Thoracic aorta (tissue), 2 donors: ENCODE results near the gene GPR45. TPM values are rescaled to one million over a fixed set of nuclear protein-coding genes. Genes with fewer than 3 reads are reported as not detected.

ENCODE experiments used
- ATAC-seq: fragments of 150-250 bp; one replicate; pipeline ENCODE4 v1.8.0; 2017; ENCODE audit warnings: low read depth; ENCODE audit not compliant: insufficient number of reproducible peaks, low FRiP score
- DNase-seq: peaks from one replicate; pipeline ENCODE4 v3.0.0-alpha.2; 2020; ENCODE audit warnings: low spot score
- H3K27ac ChIP-seq, 2 donors: fragments of 200-600 bp; sonication (generic); 1 replicate in 1 of 2; 2 replicates in 1 of 2; pipeline ENCODE4 v1.5.1; 2016; ENCODE audit warnings: mild to moderate bottlenecking in 2 of 2, moderate library complexity in 2 of 2
- H3K27me3 ChIP-seq: fragments of 200-600 bp; sonication (generic); replicated peaks from 2 replicates; pipeline ENCODE4 v1.6.0; 2016; ENCODE audit warnings: mild to moderate bottlenecking; ENCODE audit not compliant: insufficient read depth
- H3K36me3 ChIP-seq: fragments of 200-600 bp; sonication (generic); one replicate; pipeline ENCODE4 v1.5.1; 2016
- H3K4me1 ChIP-seq, 2 donors: fragments of 200-600 bp; sonication (generic); 1 replicate in 1 of 2; 2 replicates in 1 of 2; pipeline versions ENCODE4 v1.5.1 to v1.6.0; 2016; ENCODE audit warnings: low read depth in 2 of 2, mild to moderate bottlenecking in 1 of 2; ENCODE audit not compliant: control insufficient read depth in 1 of 2
- H3K4me3 ChIP-seq: fragments of 200-600 bp; sonication (generic); 2 replicates; pipeline ENCODE4 v1.5.1; 2016; ENCODE audit warnings: mild to moderate bottlenecking
- H3K9me3 ChIP-seq: fragments of 200-600 bp; sonication (generic); 2 replicates; pipeline ENCODE4 v1.5.1; 2016
- CTCF ChIP-seq: fragments of 200-600 bp; sonication (generic); IDR thresholded peaks from one replicate; pipeline ENCODE4 v1.5.1; 2019; ENCODE audit warnings: antibody characterized with exemption
- total RNA-seq, 2 donors: library from RNA; depleted of rRNA; stranded (reverse); fragments of >200 nt; gene quantifications; one replicate each; pipeline versions ENCODE4 v1.1.0 to v1.2.3, GENCODE V29; 2016

Gene GPR45
- total RNA-seq, 2 donors from 2014 or later, result not detected

- no peak for TF ChIP-seq CTCF
- Histone ChIP-seq H3K4me1 (no peaks in the 10 kb centered on the region), H3K4me3 (no peak overlapping the region), H3K27me3 (no peaks in the 10 kb centered on the region), H3K36me3 (no peaks in the 10 kb centered on the region), H3K9me3 (no peaks in the 10 kb centered on the region), H3K27ac (no peak overlapping the region)
- ATAC-seq (no peak), DNase-seq (no peak)
These were observed 13.1 kb downstream of the GPR45 start for GRCh38 chr2:105254531-105255210.

- Histone ChIP-seq H3K4me1 (no peaks in the 10 kb centered on the region), H3K4me3 (no peak overlapping the region), H3K36me3 (no peaks in the 10 kb centered on the region), H3K27me3 (no peaks in the 10 kb centered on the region), H3K27ac (no peak overlapping the region), H3K9me3 (no peaks in the 10 kb centered on the region)
- no peak for ATAC-seq
- DNase-seq, result no peak
- no peak for TF ChIP-seq CTCF
These were observed 14.4 kb downstream of the GPR45 start for GRCh38 chr2:105255979-105256378.

- Histone ChIP-seq H3K4me1 (no peaks in the 10 kb centered on the region), H3K36me3 (no peaks in the 10 kb centered on the region), H3K9me3 (no peaks in the 10 kb centered on the region), H3K27ac (no peak overlapping the region), H3K27me3 (no peaks in the 10 kb centered on the region), H3K4me3 (no peak overlapping the region)
- ATAC-seq, result no peak
- TF ChIP-seq CTCF, result no peak
- DNase-seq, result no peak
These were observed 15.0 kb downstream of the GPR45 start for GRCh38 chr2:105256431-105257047.

GRCh38 chr2:105257981-105258380 is 16.4 kb downstream of the GPR45 start:
- Histone ChIP-seq H3K27ac (no peak overlapping the region), H3K4me3 (no peak overlapping the region), H3K9me3 (no peaks in the 10 kb centered on the region), H3K4me1 (no peaks in the 10 kb centered on the region), H3K36me3 (no peaks in the 10 kb centered on the region), H3K27me3 (no peaks in the 10 kb centered on the region)
- ATAC-seq (no peak), DNase-seq (no peak)
- no peak for TF ChIP-seq CTCF

GRCh38 chr2:105258835-105259350 is 17.4 kb downstream of the GPR45 start:
- ATAC-seq, result no peak
- H3K27ac ChIP-seq, result no peak overlapping the region
- no peak for TF ChIP-seq CTCF

More at GRCh38 chr2:105258835-105259350, 17.4 kb downstream of the GPR45 start:
- Histone ChIP-seq H3K4me1 (no peaks in the 10 kb centered on the region), H3K27me3 (no peaks in the 10 kb centered on the region), H3K4me3 (no peak overlapping the region), H3K36me3 (peaks cover 3% of the 10 kb centered on the region), H3K9me3 (no peaks in the 10 kb centered on the region)
- no peak for DNase-seq
